HG03060 (cell line): ENCODE measurements around the gene IGSF3.
A peak's percentile ranks its signal among the peaks of the same experiment; 100 is the strongest.

Experiments
- ATAC-seq: cut with Tn5 transposase; IDR thresholded peaks from one replicate; pipeline ENCODE4 v1.9.1; 2021; ENCODE audit warnings: low read depth, moderate number of reproducible peaks; ENCODE audit not compliant: unreplicated experiment

Gene IGSF3

DNA sequence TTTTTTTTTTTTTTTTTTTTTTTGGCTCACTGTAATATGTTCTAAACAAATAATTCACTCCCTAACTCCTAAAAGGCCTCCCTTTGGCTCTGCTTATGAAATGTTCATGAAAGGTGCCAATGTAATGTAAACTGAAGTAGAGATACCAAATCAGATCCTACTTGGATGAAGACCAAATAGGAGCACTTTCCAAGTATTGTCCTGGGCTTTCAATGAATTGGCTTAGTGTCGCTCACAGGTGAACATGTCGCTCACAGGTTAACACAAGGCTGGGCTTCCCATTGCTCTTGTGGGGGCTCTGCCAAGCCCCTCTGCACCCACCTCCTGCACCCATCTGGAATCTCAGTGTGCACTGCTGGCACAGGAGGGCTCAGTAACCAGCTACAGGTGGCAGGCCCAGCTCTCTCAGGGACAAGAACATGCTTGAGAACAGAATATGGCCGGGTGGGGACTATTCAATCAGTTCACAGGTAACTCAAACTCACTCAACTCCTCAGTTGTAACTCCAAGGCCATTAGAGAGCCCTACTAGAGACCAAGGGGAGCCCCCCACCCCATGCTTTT is 86.1 kb downstream of the IGSF3 start:
- no peak for ATAC-seq

DNA sequence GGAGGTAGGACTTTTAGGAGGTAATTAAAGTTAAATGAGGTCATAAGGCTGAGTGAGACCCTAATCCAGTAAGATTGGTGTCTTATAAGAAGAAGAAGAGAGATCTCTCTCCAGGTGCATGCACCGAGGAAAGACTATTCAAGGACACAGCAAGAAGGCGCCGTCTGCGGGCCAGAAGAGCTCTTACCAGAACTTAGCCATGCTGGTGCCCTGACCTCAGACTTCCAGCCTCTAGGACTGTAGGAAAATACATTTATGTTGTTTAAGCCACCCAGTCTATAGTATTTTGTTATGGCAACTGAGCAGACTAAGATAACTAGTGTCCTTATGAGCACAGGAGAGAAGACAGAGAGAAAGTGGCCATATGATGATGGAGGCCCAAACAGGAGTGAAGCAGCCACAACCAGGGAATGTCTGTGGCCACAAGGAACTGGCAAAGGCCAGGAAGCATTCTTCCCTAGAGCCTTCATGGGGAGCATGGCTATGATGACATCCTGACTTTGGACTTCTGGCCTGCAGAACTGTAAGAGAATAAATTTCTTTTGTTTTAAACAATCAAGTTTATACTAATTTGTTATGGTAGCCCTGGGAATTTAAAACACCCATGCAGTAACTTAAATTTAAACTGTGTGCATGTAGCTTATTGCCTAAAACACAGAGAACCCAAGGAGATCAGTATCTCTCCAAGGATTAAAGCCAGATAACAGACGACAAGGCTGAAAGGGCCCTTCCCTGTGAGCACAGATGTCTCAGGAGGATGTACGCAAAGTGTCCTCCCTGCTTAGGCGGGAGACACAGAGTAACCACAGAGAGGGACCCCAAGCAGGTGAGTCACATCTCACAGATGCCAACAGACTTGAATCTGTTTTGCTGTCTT is 86.8 kb downstream of the IGSF3 start:
- ATAC-seq, result no peak

DNA sequence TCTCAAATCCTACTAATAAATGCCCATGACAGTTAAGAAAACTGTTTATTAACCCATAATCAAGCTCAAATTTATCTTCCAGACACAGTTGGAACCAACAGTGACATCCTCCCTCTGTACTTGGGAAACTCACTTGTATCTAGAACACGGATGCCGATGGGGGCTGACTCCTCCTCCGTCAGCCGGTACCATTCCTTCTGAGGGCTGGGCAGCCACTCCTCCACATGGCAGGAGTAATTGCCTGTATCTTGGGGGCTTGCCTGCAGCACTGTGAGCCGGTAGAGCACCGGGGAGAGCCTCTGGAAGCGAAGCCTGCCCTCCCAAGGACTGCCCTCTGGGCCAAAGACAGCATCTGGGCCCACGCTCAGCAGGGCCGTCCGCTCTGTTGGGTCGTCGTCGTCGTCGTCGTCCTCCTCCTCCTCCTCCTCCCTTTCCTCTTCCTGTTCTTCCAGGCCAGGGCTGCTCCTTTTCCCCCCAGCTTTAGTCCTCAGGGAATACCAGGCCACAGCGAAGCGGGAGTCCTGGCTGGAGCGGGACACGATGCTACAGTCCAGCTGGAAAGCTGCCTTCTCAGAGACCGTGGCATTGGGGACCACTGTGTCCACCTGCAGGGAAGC is 88.2 kb downstream of the IGSF3 start:
- no peak for ATAC-seq

DNA sequence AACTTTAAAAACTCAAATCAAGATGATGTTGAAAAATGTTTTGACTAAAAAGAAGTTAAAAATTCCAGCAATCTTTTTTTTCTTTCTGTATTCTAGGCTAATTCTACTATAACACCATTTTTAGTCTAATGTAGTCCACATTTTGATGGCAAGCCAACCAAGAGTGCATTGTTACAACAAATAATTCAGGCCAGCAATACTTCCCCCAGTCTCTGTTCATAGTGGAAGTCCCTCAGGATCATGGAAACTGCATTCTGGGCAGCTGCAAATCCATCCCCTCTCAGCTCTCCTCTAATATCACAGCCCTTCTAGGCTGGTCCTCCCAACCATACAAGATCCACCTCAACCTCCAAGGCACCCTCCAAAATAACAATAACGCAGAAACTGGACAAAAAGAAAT is 89.0 kb downstream of the IGSF3 start:
- no peak for ATAC-seq

DNA sequence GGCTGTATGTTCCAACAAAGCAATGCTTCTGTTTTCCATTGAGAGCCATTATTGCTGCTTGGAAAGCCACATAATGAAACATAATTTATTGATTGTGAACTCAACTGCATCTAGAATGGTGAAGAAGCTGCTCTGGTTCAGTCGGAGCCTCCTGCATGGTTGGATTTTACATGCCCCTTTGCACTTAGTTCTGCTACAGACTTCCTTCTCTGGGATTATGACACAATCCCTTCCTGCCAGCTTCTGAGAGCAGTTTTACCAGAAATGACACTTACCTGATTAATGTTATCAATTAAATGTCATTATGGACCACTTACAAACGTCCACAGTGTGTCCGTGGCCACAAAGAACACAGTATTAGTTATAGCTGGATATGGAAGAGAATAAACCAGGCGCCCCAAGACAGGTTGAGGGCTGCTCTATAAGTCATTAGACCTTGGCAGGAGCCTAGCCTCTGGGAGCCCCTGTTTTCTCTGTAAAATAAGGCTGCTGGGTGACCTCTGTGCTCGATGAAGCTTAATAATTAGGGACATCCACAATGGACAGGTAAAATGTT is 89.7 kb downstream of the IGSF3 start:
- no peak for ATAC-seq

DNA sequence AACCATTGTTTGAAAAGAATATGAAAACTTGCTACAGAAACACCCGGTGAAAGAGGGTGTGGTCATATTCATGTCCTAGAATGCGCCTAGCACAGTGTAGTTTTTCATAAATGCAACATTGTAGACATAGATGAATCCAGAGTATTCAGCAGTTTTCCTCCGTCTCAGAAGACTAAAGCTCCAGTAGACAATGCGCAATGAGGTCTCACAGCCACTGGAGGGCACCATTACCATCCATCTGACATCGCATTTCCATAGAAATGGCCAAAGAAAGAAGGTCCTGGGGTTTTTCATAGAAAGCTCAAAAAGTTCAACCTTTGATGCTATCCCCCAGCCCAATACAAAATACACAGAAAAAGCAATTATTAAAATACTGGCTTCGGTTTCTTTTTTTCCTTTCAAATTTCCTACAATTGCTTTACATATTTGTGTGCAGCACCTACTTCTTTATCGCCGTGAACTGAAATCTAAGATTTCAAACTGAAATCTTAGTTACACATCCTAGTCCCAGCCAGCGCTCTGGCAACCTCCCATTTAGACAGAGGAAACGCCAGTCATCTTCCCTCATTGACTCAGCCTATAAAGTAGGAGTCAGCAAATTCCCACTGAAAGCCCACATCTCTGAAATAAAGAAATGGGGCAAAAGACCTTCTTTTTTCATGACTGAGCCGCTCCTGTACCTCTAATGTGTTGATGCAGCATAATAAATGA is 92.8 kb downstream of the IGSF3 start:
- ATAC-seq, result no peak

DNA sequence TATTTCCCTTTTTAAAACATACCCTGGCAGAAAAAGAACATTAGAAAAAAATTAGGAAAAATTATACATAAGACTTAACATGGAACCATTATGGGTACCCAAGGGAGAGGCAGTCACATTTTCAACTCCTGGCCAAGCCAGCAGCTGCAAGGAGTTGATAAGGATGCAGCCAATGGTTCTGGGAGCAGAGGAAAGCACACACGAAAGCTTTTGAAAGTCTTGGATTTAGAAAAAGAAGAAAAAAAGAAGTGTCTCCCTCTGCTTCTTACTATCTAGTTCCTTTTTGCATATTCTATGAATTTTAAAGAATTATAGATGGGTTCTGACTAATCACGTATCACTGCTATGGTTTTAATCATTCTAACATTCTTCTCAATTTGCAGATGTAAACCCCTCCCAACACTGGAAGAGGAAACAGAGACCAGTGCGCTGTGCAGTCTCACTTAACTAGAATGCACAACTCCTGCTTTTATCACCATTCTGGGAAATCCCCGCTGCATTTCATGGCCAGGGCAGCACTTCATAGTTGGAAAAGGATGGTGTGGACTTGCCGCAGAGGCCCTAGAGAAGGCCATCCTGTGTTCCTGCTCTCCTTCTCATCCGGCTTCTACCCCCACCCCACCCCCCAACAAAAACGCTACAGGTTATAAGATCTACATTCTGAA is 94.0 kb downstream of the IGSF3 start:
- ATAC-seq, result no peak

DNA sequence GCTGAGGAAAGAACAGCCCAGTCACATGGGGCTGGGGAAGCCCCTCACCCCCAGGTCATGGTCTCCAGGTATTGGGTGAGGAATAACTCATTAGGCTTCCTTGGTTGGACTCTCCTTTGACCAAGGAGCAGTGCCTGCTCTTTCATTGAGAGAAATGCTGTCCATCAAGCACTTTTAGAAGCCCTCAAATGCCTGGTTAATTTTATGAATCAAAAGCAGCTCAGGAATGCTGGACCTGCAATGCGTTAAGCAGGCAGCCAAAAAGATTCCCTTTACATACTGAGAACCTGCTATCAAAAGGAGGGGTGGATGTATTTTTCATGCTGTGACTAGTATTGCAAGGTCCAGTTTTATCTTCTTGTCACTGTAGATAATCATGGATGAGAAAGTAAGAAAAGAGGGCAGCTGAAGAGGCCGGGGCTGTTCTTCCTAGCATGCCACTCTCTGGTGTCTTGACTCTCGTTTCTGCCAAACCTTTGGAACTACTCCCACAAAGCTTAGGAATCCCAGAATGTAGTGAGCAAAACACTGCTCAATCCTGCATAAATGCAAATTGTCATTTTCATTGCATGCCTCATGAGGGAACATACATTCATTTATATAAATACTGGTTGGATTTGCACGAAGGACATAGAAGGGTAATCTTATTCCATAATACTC is 94.6 kb downstream of the IGSF3 start:
- no peak for ATAC-seq

DNA sequence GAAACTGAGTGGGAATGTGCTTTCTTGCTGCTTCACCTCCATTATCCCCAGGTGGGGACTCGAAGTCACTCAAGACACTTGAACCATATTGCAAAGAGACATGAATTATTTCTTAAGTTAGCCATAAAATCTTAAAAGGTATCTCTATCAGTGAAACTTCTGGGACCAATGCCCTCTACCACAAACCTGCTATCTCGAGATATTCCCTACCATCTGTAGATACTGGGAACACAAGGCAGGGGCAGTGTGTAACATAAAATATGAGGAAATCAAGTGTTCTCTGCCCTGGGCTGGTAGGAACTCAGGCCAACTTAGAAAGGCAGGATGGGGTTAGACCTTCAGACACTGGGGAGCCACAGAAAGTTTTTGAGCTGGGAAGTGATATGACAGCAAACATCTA is 95.4 kb downstream of the IGSF3 start:
- ATAC-seq, result no peak

DNA sequence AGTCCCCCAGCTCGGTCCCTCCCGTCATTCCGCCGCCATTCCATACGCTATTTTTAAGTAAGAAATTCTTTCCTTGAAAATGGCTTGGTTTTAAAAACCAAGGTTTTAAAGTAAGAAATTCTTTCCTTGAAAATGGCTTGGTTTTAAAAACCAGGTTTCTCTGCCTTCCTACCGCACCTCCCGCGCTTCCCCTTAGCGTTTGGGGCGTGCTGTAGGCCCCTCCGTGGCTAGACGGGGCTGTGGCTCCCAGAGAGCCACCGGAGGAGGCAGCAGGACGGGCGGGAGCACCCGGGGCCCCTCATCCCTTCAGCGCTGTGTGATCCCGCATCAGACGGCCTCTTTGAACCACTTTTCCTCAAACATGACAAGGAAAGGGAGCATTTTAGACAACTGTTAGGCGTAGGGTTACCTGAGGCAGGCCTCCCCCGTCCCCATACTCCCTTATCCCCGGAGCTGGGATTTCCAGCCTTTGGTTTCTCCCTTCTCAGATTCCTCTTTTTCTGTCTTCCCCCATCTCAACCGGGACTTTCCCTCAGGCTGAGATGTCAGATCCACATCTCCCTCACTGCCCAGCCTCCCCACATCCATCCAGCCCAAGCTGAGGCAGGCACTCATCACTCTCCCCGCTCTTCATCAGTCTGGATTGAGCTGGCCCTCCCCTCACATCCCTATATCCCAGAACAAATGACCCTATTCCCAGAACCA is 96.2 kb downstream of the IGSF3 start:
- no peak for ATAC-seq

DNA sequence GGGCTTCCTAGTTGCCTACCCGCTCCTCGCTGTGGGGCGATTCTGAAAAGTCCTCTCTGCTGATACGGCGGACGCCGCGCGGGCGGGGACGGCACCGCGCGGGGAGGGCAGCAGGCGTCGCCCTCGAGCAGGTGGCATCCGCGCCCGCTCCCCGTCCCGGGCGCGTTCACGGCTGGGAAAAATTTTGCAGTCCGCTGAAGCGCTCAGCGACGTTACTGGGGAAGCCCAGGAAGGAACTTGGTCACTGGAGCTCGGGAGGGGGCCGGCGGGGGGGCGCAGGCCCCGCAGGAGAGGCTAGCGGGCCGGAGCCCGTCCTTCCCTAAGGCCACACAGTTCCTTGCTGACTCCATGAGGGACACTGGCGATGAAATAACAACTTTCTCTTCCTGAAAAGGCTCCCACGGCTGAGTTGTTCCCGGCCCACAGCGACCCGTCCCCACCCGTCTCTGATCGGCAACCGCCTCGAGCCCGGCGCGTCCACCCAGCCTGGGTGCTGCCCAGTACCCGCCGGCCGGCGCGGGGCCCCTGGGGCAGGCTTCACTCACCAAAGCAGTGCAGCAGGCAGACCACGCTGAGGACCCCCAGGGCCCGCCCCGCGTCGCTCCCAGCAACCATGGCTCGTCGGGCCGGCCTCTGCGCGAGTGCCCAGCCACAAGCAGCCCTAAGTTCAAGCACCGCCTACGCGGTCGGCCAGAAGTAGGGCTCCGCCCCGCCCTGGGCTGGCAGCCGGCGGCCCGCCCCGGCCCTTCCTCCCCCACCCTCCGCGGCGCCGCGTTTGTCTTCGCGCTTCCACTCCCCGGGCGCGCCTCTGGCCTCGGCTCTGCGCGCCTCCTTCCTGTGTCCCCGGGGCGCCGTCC is 96.9 kb downstream of the IGSF3 start, which contains the start of gene CD58:
TSS of gene CD58 (minus strand) at position 669 of the 857 bp plus-strand sequence. CDS start at position 615, 54 bp downstream.
- ATAC-seq, result peak; percentile 45

DNA sequence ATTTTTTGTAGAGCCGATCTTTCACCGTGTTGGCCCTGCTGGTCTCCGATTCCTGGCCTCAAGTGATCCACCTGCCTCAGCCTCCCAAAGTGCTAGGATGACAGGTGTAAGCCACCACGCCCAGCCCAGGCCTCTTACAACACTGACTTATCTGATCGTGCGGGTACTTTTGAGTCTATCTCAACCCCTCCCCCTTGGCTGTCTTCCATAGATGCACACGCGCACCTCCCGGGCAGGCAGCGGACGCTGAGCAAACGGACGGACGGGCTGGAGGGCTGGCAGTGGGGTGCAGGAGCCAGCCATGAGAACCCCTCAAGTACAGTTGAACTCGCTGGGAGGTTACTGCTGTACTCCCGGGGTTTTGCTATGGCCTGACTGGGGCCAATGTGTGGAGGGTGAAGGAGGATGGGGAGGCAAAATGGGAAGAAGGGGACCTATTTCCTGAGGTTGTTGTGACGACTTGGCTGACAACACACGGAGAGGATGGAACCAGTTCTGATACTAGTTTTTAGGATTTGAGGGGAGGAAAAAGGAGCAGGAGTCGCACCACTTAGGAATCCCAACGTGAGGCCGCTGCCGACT is 97.7 kb downstream of the IGSF3 start:
- no peak for ATAC-seq

DNA sequence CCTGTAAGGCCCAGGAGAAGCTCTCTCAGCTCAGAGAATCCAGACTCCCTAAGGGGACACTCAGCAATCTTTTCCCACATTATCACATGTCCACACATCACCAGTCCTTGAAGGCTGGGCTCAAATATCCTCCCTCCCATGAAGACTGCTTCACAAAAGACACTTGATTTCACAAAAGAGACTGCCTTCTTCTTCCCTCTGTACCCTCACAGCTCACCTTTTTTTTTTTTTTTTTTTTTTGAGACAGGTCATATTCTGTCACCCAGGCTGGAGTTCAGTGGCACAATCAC is 98.2 kb downstream of the IGSF3 start:
- ATAC-seq, result no peak

DNA sequence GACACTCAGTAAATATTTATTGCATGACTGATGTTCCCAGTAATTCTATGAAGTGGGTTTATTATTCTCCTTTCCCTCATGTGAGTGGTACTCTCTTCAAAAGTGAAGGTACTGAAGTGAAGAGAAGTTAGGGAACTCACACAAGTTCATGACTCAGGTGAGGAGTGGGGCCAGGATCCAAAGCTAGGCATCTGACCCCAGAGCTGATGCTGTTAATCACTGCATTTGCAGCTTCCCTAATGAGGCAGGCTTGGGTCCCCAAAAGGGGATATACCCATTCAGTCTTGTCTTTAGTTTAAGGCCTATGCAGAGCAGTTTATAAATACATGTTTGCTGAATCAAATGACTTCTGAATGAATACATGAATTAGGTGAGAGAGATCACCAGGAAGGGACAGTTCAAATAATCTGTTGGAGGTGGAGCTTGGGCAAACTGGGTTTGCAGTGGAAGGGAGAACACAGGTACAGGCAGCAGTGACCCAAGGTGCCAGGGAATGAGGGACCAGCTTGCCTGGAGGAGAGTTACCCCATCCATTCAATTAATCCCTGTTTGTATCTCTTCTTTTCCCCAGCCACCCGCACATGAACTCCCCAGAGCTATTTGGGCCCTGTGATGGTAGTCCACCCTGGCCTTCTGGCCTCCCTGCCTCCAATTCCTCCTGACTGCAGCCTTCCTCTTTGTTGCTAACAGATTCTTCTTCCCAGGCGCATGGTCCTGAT is 98.7 kb downstream of the IGSF3 start:
- ATAC-seq, result no peak

DNA sequence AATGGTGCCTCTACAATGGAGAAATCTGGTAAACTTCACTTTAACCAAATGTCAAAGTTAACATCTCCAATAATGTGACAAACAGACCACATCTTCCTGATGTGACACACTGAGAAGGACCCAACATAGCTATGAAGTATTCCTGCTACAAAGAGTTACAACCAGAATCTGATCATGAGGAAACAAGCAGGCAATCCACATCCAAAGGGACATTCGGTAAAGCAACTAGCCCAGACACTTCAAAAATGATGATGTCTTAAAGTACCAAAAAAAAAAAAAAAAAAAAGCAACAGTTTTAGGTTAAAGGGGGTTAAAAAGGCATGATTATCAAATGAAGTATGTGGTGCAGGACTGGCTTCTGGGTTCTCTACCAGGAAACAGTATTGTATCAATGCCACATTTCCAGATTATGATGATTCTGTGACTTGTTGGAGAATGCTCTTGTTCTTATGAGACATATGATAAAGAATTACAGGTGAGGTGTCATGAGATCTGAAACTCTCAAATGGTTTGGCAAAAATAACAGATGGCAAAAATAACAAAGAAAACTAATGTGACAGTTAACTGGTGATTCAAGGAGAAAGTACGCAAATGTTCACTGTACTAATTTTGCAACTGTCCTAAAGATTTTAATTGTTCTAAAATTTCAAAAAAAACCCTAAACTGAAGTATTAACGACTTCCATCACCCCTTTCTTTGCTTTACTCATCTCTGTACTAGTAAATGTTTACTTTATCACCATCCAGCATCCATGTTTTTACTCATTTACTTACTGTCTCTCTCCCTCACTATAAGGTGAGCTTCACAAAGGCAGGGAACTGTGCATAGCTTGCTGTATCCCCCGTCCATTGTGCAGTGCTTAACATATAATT is 99.5 kb downstream of the IGSF3 start:
- ATAC-seq, result no peak

DNA sequence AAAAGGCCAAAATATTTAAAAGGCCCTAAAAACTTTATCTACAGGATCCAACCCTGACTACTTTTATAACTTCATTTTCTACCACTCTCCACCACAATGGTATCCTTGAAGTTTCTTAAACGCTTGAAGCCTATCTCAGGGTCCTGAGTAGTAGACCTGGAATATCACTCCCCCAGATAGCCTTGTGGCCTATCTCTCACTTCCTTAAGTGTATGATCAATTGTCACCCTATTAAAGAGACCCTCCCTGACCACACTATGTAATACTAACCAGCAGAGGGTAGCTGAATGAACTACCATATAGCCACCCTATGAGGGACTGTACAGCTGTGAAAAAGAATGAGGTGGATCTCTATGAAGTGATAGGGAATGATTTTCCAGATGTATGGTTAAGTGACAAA is 102.3 kb downstream of the IGSF3 start:
- no peak for ATAC-seq

DNA sequence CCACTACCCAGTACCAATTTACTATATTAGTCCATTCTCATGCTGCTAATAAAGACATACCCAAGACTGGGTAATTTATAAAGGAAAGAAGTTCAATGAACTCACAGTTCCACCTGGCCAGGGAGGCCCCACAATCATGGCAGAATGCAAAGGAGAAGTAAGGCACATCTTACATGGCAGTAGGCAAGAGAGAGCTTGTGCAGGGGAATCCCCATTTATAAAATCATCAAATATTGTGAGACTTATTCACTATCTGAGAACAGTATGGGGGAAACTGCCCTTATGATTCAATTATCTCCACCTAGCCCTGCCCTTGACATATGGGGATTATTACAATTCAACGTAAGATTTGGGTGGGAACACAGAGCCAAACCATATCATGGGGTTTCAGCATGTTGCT is 103.1 kb downstream of the IGSF3 start:
- ATAC-seq, result no peak
